Nucleus accumbens (tissue), 56 donors: ENCODE results near the gene POF1B.

Experiments
- DNase-seq, 56 donors: peaks; one replicate each; lab custom pipeline; 2025; lab: John Stamatoyannopoulos, UW

The POF1B gene

DNA sequence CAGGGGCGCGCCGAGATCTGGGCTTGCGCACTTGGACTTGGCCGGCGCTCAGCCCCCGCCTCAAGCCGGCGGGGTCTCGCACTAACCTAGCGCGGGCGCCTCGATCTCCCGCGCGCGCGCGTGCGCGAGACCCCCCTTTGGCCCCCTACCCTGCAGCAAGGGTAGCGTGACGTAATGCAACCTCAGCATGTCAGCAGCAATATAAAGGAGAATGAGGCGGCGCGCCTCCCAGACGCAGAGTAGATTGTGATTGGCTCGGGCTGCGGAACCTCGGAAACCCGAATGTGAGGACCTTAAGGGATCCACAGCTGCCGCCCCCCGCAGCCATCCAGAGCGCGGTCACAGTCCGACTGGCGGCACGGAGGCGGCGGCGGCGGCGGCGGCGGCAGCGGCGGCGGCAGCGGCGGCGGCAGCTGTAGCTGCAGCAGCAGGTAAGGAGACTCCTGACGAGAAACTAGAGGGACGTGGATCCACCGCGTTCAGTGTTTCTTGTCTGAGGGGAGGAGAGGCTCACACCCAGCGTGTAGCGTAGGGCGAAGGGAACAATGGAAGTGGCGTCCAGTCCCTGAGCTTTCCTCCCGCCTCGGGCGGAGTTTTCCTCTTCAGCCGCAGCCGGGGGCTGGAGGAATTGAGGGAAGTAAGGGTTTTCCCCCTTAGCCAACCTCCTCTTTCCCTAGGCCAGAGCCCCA, 135.6 kb downstream of the POF1B start, which contains the start of the genes SATL1 and ZNF711:
Gene SATL1 (minus strand): TSS at position 19 of the 689 bp plus-strand sequence. CDS start 134,811 bp downstream, outside the sequence.
Gene ZNF711 (plus strand): TSS at position 231 of the 689 bp plus-strand sequence. CDS start 3,582 bp downstream, outside the sequence.
- DNase-seq: peak in 55 of 56 donors; percentile 2 to 80 (median 36)

DNA sequence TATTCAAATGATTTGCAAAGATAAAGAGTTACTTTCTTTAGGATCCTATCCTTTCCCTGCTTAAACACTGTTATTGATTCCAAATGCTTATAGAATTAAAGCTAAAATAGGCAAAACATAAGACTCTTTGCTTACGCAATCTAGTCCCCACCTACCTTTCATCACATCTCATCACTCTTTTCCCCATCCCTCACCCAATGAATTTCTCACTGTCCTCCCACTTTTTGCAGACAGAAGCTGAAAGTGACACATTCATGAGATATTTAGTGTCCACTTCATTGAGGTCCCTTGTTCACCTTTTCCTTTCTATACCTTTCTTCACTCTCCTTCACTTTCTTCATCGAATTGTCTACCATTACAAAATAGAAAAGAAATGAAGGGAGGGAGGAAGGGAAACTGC, 136.3 kb downstream of the POF1B start:
- DNase-seq: no peak
